ENCODE measurements around the gene SSR1. TPM values are rescaled to one million over a fixed set of nuclear protein-coding genes. Genes with fewer than 3 reads are reported as not detected.

Gene SSR1
- total and polyA plus RNA-seq, 2 experiments from 2014 or later = 65.3 to 70.2 TPM

- Histone ChIP-seq H3K4me2 (no peak overlapping the region), H3K79me2 (replicated peaks; ENCODE audit: insufficient read depth) (no peaks in the 10 kb centered on the region), H3K4me3 (no peak overlapping the region), H3K9me2 (ENCODE audit: insufficient read depth) (no peaks in the 10 kb centered on the region), H3K4me1 (ENCODE audit: insufficient read depth) (no peaks in the 10 kb centered on the region), H2AFZ (no peak overlapping the region), H3K27me3 (ENCODE audit: insufficient read depth) (no peaks in the 10 kb centered on the region), H4K20me1 (replicated peaks; ENCODE audit: insufficient read depth) (no peaks in the 10 kb centered on the region), H3K36me3 (ENCODE audit: insufficient read depth) (no peaks in the 10 kb centered on the region), H3F3A (replicated peaks; ENCODE audit: low read depth) (no peaks in the 10 kb centered on the region), H3K27ac (ENCODE audit: low read depth) (no peak overlapping the region)
- Mint-ChIP-seq H3K27ac (no peak overlapping the region), H3K9me3 (no peaks in the 10 kb centered on the region), H3K36me3 (ENCODE audit: low read depth) (no peaks in the 10 kb centered on the region), H3K4me1 (no peaks in the 10 kb centered on the region), H3K4me3 (no peak overlapping the region), H3K27me3 (ENCODE audit: insufficient read depth, low read depth, poor library complexity) (peaks cover 3% of the 10 kb centered on the region)
- no peak for TF ChIP-seq NANOG (IDR thresholded peaks at IDR 0.05; ENCODE audit: borderline replicate concordance)
- TF ChIP-seq POLR2AphosphoS5 (IDR thresholded peaks at IDR 0.05; ENCODE audit: low read depth) = no peak
- no peak for TF ChIP-seq EZH2 (IDR thresholded peaks at IDR 0.05; ENCODE audit: low read depth, unreplicated experiment)
- TF ChIP-seq EZH2phosphoT487 (IDR thresholded peaks at IDR 0.05; ENCODE audit: unreplicated experiment) = no peak
- TF ChIP-seq CREB1 (CRISPR knock-in tag; IDR thresholded peaks at IDR 0.05; ENCODE audit: low read depth) = no peak
- TF ChIP-seq JUNB (IDR thresholded peaks at IDR 0.05; ENCODE audit: unreplicated experiment) = no peak
- TF ChIP-seq STAT1 (IDR thresholded peaks at IDR 0.05; ENCODE audit: unreplicated experiment) = no peak
- TF ChIP-seq ZNF462 (CRISPR knock-in tag; IDR thresholded peaks at IDR 0.05) = no peak
- no peak for TF ChIP-seq ETS1 (IDR thresholded peaks at IDR 0.05)
- no peak for TF ChIP-seq ZNF331 (CRISPR knock-in tag; IDR thresholded peaks at IDR 0.05; ENCODE audit: low read depth)
- no peak for TF ChIP-seq REST (IDR thresholded peaks at IDR 0.05; ENCODE audit: unreplicated experiment)
- no peak for TF ChIP-seq CTCF (conservative IDR thresholded peaks at IDR 0.05; ENCODE audit: low read depth in 2 of 2)
- no peak for TF ChIP-seq ZNF114 (CRISPR knock-in tag; IDR thresholded peaks at IDR 0.05)
- no peak for DNase-seq (ENCODE audit: low spot score)
- ATAC-seq = no peak
Measured at GRCh38 chr6:7323074-7323473, 10.1 kb upstream of the SSR1 start.
